NB4 (cell line): ENCODE measurements around the gene NFATC1.

Source experiments
- CTCF ChIP-seq: IDR thresholded peaks from one replicate; pipeline ENCODE4 v1.5.1; 2012; ENCODE audit warnings: low read depth, low read length
- MAX ChIP-seq: IDR thresholded peaks from 2 replicates; pipeline ENCODE4 v1.6.1; 2011; ENCODE audit warnings: low read depth, low read length
- MYC ChIP-seq: IDR thresholded peaks from 2 replicates; pipeline ENCODE4 v1.6.1; 2011; ENCODE audit warnings: low read depth, low read length

GRCh38 chr18:79421275-79421857, 25.6 kb downstream of the NFATC1 start:
- TF ChIP-seq CTCF (no peak), MAX (no peak), MYC (no peak)
